NCI-H69 (cell line): Measurements from ENCODE around the gene PPA1.
A peak's percentile ranks its signal among the peaks of the same experiment; 100 is the strongest.
"Not testable (repeated sequence)": the region's sequence is repeated elsewhere in the genome, so short reads cannot be mapped to it uniquely, and the experiment has no call there.

Experiments
- DNase-seq: peaks from one replicate; lab custom pipeline; 2025; lab: John Stamatoyannopoulos, UW

Gene PPA1

DNA sequence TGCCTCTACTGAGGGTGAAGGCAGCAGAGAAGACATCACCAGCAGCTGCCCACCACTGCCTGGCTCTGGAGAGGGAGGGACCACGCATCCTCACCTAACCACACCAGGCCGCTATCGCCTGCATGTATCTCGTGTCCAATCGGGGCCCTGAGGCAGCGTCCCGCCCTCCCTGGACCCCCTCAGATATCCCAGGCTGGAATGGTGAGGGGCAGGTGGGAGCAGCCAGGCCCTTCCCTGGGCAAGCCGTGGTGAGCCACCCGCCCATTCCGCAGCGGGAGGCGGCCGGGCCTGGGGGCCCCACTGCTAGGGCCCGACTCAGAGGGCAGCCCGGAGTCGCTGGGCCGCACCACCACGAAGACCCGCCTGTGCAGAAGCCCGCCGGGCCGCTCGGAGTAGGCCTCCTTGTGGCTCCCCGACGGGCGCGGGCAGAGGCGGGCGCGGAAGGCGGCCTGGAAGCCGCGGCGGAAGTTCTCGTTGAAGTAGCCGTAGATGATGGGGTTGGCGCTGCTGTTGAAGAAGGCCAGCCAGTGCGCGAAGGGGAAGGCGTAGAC lies 21.6 kb upstream of the PPA1 start:
- no peak for DNase-seq

DNA sequence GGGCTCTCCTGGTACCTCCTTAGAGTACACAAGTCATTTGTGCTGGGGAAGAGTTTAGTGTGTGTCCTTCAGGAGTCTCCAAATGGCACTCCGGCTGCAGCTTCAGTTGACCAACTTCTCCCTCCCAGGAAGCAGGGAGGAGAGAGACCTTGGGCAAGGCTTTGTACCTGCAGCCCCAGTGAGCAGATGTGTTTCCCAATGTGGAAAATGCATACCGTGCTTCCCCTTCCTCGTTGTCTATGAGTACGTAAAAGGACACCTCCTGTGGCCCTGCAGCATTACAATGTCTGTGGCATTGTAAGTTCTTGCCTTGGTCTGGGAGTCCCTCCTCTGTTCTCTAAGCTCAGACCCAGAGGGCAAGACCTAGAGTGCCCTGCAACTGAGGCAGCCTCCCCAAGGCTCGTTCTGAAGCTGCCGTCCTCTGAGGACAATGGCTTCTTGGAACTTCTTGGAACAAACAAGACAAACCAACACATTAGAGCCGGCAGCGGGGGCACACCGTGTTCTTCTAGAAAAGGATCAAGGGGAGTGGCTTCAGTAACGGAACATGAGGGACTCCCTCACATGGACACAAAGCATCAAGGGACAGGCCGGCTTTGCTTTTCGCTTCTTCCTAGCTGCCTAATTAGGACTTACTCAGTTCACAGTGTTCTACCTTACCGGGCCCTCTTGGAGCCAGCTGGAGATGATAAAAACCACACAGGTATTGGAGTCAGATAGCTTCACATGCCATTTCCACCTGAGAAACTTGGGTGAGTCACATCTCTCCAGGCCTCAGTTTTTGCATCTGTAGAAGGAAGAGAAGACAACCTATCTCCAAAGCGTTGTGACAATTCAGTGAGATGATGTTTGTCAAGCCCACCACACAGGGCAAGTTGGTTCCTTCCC lies 20.9 kb upstream of the PPA1 start:
- peak; percentile 7 for DNase-seq

DNA sequence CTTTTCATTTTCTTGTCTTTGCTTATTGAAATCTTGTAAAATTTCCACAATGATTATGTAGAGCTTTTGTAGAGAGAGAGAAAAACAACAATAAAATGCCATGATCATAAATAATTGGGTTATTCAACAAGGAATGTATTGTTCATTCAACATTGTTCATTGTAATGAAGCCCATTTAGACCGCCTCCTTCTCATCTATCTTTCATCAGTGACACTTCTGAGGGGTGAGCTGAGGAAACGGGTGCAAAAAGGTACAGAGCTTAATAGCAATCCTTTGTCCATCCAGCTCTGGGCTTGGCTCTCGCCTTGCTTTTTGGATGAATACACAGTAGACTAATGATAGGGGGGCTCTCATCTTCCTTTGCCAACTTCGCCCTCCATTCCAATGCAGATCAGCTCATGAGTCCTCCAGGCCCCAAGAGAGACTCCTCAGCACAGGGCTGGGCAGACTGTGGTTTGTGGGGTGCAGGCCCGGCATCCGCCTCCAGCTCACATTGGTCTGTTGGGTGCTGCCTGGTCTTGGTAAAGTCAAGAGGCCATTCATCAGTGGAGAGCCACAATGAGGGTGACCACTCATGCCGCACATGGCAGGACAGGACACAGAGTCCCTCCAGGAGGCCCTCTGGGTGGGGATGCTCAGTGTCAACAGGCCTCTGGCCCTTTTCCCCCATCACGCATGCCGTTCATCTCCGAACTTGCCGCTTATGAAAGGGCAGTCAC lies 17.9 kb upstream of the PPA1 start:
- no peak for DNase-seq

DNA sequence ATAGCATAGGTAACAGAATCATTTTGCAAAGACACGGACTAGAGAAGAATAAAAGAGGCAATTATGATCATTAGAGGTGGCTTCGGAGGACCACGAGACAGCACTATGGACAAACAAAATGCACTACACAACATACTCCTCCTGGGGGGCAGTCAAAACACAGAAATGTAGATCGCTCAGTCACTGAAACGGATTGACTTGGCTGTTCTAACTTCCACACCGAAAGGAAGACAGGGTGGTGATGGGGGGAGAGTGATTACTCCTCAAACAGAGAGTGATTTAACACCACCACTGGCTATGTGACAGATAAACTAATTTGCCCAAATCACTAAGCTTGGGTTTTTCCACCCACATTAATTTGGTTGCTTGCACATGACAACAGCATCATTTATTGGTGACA lies 14.1 kb upstream of the PPA1 start:
- peak; percentile 88 for DNase-seq

DNA sequence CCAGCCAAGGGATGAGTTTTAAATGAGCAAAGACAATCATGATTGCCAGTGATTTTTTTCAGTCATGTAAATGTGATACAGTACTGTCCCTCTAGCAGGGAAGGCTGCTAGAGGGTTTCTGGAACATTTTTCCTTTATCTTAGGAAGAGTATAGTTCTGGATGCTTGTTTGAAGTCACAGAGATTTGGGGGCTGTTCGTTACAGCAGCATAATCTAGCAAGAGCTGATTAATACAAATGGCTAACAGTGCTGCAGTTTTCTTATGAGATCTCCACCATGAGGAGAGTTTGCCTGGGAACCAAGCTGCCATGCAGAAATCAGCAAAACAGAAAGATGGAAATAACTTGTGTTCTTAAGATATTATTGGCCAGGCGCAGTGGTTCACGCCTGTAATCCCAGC lies 7.9 kb upstream of the PPA1 start:
- DNase-seq: no peak

DNA sequence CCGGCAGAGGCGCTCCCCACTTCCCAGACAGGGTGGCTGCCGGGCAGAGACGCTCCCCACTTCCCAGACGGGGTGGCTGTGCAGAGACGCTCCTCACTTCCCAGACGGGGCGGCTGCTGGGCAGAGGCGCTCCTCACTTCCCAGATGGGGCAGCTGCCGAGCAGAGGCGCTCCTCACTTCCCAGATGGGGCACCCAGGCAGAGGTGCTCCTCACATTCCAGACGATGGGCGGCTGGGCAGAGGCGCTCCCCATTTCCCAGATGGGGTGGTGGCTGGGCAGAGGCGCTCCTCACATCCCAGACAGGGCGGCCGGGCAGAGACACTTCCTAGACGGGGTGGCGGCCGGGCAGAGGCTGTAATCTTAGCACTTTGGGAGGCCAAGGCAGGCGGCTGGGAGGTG lies 6.8 kb upstream of the PPA1 start:
- not testable (repeated sequence) for DNase-seq

DNA sequence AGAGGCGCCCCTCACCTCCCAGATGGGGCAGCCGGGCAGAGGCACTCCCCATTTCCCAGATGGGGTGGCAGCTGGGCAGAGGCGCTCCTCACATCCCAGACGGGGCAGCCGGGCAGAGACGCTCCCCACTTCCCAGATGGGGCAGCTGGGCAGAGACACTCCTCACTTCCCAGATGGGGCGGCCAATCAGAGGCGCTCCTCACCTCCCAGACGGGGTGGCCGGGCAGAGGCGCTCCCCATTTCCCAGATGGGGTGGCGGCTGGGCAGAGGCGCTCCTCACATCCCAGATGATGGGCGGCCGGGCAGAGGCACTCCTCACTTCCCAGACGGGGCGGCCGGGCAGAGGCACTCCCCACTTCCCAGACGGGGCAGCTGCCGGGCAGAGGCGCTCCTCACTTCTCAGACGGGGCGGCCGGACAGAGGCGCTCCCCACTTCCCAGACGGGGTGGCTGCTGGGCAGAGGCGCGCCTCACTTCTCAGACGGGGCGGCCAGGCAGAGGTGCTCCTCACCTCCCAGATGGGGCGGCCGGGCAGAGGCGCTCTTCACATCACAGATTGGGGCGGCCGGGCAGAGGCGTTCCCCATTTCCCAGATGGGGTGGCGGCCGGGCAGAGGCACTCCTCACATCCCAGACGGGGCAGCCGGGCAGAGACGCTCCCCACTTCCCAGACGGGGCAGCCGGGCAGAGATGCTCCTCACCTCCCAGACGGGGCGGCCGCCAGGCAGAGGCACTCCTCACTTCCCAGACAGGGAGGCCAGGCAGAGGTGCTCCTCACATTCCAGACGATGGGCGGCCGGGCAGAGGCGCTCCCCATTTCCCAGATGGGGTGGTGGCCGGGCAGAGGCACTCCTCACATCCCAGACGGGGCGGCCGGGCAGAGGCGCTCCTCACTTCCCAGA lies 6.1 kb upstream of the PPA1 start:
- not testable (repeated sequence) for DNase-seq

DNA sequence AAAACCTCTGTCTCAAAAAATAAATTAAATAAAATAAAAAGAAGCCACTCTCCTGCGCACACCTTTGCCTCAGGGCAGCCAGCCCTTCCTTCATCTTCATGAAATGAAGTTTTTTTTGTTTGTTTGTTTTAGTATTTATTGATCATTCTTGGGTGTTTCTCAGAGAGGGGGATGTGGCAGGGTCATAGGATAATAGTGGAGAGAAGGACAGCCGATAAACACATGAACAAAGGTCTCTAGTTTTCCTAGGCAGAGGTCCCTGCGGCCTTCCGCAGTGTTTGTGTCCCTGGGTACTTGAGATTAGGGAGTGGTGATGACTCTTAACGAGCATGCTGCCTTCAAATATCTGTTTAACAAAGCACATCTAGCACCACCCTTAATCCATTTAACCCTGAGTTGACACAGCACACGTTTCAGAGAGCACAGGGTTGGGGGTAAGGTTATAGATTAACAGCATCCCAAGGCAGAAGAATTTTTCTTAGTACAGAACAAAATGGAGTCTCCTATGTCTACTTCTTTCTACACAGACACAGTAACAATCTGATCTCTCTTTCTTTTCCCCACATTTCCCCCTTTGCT lies 4.8 kb upstream of the PPA1 start:
- not testable (repeated sequence) for DNase-seq

DNA sequence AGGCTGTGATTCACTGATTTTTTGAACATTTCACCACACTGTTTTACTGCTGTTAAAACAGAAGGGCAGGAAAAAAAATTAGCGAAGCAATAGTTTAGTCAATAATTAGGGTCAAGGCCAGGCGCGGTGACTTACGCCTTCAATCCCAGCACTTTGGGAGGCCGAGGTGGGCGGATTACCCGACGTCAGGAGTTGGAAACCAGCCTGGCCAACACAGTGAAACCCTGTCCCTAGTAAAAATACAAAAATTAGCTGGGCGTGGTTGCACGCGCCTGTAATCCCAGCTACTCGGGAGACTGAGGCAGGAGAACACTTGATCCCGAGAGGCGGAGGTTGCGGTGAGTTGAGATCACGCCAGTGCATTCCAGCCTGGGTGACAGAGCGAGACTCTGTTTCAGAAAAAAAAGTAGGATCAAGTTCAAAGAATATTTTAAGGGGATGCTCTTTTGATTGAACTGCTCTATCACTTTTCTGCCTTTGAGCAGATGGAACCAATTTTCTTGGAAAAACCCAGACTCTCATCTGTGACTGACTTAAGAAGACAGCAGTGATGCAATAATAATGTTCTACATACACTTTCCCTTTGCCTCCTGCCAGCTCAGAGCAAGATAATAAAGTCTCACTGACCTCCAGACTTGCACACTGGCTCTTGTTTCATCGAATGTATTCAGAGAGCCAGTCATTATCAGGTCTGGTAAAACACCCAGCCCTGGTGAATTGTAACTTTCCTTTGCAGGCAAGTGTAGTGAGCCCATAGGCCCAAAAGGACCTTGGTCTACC lies 1.6 kb upstream of the PPA1 start:
- peak; percentile 22 for DNase-seq

DNA sequence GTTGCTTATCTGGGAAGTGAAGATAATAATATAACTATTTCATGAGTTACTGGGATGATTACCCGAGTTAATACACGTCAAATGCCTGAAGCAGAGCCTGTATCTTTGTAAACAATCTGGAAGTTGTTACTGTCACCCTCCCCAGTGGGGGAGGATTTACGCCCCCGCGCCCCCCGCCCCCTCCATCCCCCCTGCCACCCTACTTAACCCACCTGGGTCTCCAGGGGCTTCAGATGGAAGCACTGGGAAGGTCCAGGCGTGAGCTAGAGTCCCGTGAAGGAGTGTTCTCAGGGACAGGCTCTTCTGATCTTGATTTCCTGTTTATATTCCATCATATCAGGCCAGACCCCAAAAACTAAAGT lies 691 bp upstream of the PPA1 start:
- DNase-seq: peak; percentile 46

DNA sequence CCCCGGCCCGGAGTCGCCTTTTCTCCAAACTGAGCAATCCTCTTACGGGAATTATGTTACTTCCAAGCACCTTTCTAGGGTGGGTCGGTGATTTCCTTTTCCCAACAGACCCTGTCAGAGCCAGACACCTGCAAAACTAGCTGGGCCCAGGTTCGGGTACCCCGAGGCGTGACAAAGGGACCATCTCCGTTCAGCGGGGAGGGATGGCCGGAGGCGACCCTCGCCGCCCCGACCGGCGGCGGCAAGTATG lies 445 bp downstream of the PPA1 start:
- DNase-seq: no peak

DNA sequence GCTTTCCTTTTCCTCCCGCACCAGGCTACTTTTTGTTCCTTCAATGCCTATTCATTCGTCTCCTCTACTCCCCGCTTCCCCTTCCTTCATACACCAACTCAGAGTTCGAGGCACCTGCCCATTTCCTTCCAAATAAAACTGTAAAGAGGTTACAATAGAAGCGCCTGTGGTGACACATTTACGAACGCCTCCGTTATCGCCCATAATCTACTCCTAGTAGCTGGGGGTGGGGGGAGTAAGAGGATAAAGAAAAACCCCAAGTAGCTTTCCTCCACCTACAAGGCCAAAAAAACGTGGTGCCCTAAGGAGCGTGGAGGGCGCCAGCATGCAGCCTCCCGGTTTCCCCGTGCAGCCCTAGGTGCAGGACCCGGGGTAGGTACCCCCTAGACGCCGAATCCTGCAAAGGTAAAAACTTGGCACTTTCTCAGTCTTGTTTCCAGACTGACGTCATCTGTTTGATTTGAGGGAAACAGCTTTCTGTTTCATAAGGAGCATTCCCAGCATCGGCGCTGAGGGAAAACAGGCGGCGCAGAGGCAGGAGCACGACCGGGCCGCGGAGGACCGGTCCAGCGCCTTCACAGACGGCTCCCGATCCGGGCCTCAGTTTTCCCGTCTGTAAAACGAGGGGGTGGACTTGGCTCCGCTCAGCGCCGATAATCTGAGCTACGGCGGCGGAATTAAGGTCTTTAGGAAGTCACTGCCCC lies 922 bp downstream of the PPA1 start:
- DNase-seq: peak; percentile 79

DNA sequence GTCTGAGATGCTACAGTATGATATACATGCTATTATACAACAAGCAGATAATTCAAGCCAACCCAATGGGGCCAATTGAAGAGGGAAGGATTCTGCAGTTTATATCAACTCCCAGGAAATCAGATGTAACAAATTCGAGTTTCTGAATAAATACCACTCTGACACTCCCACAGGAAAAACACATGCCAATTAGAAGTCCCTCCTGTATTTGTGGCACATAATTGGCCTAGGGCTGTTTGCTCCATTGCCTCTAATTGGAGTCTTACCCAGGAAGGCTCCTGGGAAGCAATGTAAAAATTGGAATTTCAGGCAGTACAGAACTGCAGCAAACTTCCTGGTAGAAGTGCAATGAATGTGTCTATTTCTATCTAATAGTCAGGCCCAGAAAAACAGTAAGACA lies 4.7 kb downstream of the PPA1 start:
- DNase-seq: peak; percentile 71

DNA sequence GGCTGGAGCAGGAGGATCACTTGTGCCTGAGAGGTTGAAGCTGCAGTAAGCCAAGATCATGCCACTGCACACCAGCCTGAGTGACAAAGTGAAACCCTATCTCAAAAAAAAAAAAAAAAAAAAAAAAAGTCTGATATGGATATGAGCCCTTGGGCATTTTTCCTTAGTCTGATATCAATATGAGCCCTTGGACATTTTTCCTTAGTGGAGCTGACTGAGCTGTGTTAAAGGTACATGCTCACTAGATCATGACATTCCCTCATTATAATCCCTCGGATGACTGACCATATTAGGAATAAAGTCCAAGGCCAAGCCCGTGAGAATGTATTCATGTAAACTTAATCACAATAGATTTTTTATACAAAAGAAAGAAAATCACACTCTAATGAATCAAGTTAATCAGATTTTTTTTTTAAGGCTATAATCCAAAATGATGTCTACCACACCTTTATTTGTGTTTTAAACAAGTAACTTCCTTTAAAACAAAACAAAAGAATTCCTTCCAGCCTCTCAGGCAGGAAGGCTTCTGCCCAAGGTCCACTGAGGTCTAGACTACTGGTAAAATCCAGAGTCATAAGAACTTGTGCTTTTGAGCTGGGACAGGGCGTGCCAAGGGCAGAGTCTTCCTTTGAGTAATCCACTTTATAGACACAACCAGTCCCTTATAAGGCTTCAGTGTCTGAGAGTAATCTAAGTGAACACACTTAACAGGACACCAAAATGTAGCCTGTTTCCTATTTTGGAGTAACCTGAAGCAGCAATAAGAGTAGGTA lies 5.5 kb downstream of the PPA1 start:
- DNase-seq: no peak

DNA sequence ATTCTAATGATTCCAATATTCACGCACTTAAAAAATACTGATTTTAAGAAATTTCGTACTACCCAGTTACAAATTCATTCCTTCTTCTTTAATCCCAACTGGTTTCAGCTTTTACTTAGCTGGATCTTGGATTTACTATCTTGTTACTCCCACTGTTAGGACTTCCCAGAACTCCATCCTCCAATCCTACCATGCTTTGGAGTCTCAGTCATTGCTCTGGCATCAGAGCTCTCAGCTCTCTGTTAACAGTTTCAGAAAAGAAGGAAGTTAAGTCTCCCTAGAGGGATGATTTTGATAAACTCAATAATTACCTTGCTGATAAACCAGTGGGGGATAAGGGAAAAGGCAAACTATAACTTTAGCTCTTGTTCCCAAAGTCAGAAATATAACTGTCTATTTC lies 9.5 kb downstream of the PPA1 start:
- DNase-seq: no peak

DNA sequence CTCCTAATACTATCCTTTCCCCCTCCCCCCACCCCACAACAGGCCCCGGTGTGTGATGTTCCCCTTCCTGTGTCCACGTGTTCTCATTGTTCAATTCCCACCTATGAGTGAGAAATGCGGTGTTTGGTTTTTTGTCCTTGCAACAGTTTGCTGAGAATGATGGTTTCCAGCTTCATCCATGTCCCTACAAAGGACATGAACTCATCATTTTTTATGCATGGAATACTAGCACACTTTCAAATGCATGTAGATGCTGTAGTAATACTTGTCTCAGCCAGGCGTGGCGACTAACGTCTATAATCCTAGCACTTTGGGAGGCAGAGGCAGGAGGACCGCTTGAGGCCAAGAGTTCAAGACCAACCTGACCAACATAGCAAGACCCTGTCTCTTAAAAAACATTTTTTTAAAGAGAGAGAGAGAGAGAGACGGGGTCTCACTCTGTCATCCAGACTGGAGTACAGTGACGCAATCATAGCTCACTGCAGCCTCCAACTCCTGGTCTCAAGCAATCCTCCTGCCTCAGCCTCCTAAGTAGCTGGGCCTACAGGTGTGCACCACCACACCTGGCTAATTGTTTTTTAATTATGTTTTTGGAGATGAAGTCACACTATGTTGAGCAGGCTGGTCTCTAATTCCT lies 10.3 kb downstream of the PPA1 start:
- DNase-seq: not testable (repeated sequence)

DNA sequence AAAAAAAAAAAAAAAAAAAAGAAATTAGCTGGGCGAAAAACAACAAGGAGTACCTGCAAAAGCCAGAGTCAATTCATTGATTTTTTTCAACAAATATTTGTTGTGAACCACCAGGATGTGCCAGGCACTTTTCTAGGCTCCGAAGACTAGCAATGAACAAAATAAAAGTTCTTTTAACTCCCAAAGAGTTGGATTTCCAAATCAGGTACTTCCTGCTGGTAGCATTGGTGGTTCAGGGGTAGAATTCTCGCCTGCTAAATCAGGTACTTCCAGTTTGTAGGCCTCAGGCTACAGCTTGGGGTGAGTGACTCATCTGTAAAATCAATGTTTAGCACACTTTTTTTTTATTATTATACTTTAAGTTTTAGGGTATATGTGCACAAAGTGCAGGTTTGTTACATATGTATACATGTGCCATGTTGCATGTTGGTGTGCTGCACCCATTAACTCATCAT lies 10.9 kb downstream of the PPA1 start:
- DNase-seq: no peak

DNA sequence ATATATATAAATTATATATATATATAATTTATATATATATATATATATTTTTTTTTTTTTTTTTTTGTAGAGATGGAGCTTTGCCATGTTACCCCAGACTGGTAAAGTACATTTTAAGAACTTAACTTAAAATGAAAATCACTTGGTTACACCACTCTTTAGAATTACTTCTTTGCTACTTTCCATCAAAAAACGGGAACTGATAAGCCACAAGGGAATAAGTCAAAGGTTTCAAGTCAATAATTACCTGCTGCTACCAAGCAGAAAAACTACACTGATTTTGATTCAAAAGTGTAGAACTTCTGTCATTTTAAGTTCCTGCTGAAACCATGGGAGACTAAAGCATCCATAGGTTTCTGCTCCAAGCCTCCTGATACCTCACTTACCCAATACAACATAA lies 12.2 kb downstream of the PPA1 start:
- no peak for DNase-seq

DNA sequence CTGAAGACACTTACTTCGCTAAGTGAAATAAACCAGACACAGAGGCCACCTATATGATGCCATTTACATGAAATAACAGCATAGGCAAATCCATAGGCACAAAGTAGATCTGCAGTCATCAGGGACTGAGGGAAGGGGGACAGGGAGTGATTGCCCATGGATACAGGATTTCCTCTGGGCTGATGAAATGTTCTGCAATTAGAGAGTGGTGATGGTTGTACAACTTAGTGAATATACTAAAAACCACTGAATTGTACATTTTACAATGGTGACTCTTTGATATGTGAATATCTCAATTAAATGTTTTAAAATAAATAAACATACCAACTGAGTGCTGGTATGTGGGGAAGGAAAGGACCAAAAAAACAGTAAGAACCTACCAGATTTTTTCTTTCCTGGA lies 20.4 kb downstream of the PPA1 start:
- DNase-seq: peak; percentile 20
